GM23338 (cell line): ENCODE results near the gene PNLIP. TPM values are rescaled to one million over a fixed set of nuclear protein-coding genes. Genes with fewer than 3 reads are reported as not detected.

Experiments used
- ATAC-seq: fragments of 200-7000 bp; cut with Tn5 transposase; 3 replicates; pipeline ENCODE4 v1.9.1; 2020
- DNase-seq: peaks from one replicate; pipeline ENCODE4 v3.0.0-alpha.2; 2015; ENCODE audit warnings: low spot score
- H2AFZ ChIP-seq: fragments of 200-600 bp; sonication (generic); 2 replicates; pipeline ENCODE4 v1.8.0; 2016; ENCODE audit warnings: antibody characterized with exemption, mild to moderate bottlenecking, moderate library complexity
- H3F3A ChIP-seq: fragments of 200-600 bp; sonication (generic); replicated peaks from 2 replicates; pipeline ENCODE4 v1.8.0; 2017; ENCODE audit warnings: antibody characterized with exemption, mixed run types, low read depth
- H3K27ac ChIP-seq: fragments of 200-600 bp; sonication (generic); 2 replicates; pipeline ENCODE4 v1.6.1; 2016; ENCODE audit warnings: low read depth
- H3K27me3 ChIP-seq: fragments of 200-600 bp; sonication (generic); 2 replicates; pipeline ENCODE4 v1.8.0; 2016; ENCODE audit warnings: mild to moderate bottlenecking, mixed run types, moderate library complexity; ENCODE audit not compliant: insufficient read depth
- H3K36me3 ChIP-seq: fragments of 200-600 bp; sonication (generic); 2 replicates; pipeline ENCODE4 v1.8.0; 2016; ENCODE audit warnings: mild to moderate bottlenecking; ENCODE audit not compliant: insufficient read depth
- H3K4me1 ChIP-seq: fragments of 200-600 bp; sonication (generic); 2 replicates; pipeline ENCODE4 v1.8.0; 2016; ENCODE audit warnings: mild to moderate bottlenecking, moderate library complexity; ENCODE audit not compliant: insufficient read depth
- H3K4me2 ChIP-seq: fragments of 200-600 bp; sonication (generic); 2 replicates; pipeline ENCODE4 v1.7.1; 2017; ENCODE audit warnings: mixed run types
- H3K4me3 ChIP-seq: fragments of 200-600 bp; sonication (generic); 2 replicates; pipeline ENCODE4 v1.6.1; 2016; ENCODE audit warnings: mixed run types
- H3K79me2 ChIP-seq: fragments of 200-600 bp; sonication (generic); replicated peaks from 2 replicates; pipeline ENCODE4 v1.8.0; 2017; ENCODE audit warnings: mild to moderate bottlenecking; ENCODE audit not compliant: insufficient read depth
- H3K9me2 ChIP-seq: fragments of 200-600 bp; sonication (generic); 2 replicates; pipeline ENCODE4 v1.8.0; 2017; ENCODE audit not compliant: insufficient read depth
- H4K20me1 ChIP-seq: fragments of 200-600 bp; sonication (generic); replicated peaks from 2 replicates; pipeline ENCODE4 v1.8.0; 2017; ENCODE audit warnings: mild to moderate bottlenecking; ENCODE audit not compliant: insufficient read depth
- H3K27ac Mint-ChIP-seq: 2 replicates; pipeline ENCODE4 v1.8.0; 2020; ENCODE audit warnings: inconsistent platforms, mild to moderate bottlenecking, moderate library complexity, mixed read lengths
- H3K27me3 Mint-ChIP-seq: 3 replicates; pipeline ENCODE4 v1.8.0; 2022; ENCODE audit warnings: low read depth, mild to moderate bottlenecking, moderate library complexity, mixed read lengths, inconsistent platforms; ENCODE audit not compliant: insufficient read depth, poor library complexity
- H3K36me3 Mint-ChIP-seq: 3 replicates; pipeline ENCODE4 v1.8.0; 2021; ENCODE audit warnings: low read depth, mild to moderate bottlenecking, inconsistent platforms, moderate library complexity, mixed read lengths
- H3K4me1 Mint-ChIP-seq: 3 replicates; pipeline ENCODE4 v1.8.0; 2020; ENCODE audit warnings: mild to moderate bottlenecking, inconsistent platforms, mixed read lengths
- H3K4me3 Mint-ChIP-seq: 3 replicates; pipeline ENCODE4 v1.8.0; 2021; ENCODE audit warnings: moderate library complexity, mild to moderate bottlenecking, inconsistent platforms, mixed read lengths
- H3K9me3 Mint-ChIP-seq: 3 replicates; pipeline ENCODE4 v1.8.0; 2020; ENCODE audit warnings: moderate library complexity, mild to moderate bottlenecking, inconsistent platforms, mixed read lengths
- CREB1 ChIP-seq: fragments of 250-450 bp; sonication (Bioruptor Pico); IDR thresholded peaks from 2 replicates; pipeline ENCODE4 v1.5.0; 2020; ENCODE audit warnings: low read depth, mild to moderate bottlenecking, moderate library complexity
- CTCF ChIP-seq, 2 experiments: fragments of 200-600 bp in 1 of 2; sonication (generic) in 1 of 2; conservative IDR thresholded peaks; 2 replicates each; pipeline versions ENCODE4 v1.5.1 to v1.6.1; 2016 to 2017; ENCODE audit warnings: antibody characterized with exemption in 2 of 2, low read depth in 2 of 2, mild to moderate bottlenecking in 2 of 2, moderate library complexity in 1 of 2
- ETS1 ChIP-seq: IDR thresholded peaks from 2 replicates; pipeline ENCODE4 v1.6.1; 2016; ENCODE audit warnings: antibody characterized with exemption
- EZH2 ChIP-seq: fragments of 200-600 bp; sonication (generic); IDR thresholded peaks from one replicate; pipeline ENCODE4 v1.8.0; 2017; ENCODE audit warnings: antibody characterized with exemption, mild to moderate bottlenecking, low read depth; ENCODE audit not compliant: unreplicated experiment
- EZH2phosphoT487 ChIP-seq: fragments of 200-600 bp; sonication (generic); IDR thresholded peaks from one replicate; pipeline ENCODE4 v1.8.1; 2018; ENCODE audit warnings: antibody characterized with exemption; ENCODE audit not compliant: unreplicated experiment
- JUNB ChIP-seq: IDR thresholded peaks from one replicate; pipeline ENCODE4 v1.6.1; 2016; ENCODE audit warnings: antibody characterized with exemption; ENCODE audit not compliant: unreplicated experiment
- NANOG ChIP-seq: IDR thresholded peaks from 2 replicates; pipeline ENCODE4 v1.6.1; 2016; ENCODE audit warnings: antibody characterized with exemption, borderline replicate concordance
- POLR2AphosphoS5 ChIP-seq: IDR thresholded peaks from 2 replicates; pipeline ENCODE4 v1.6.1; 2016; ENCODE audit warnings: antibody characterized with exemption, low read depth
- REST ChIP-seq: IDR thresholded peaks from one replicate; pipeline ENCODE4 v1.6.1; 2018; ENCODE audit warnings: antibody characterized with exemption; ENCODE audit not compliant: unreplicated experiment
- STAT1 ChIP-seq: IDR thresholded peaks from one replicate; pipeline ENCODE4 v1.6.1; 2016; ENCODE audit warnings: antibody characterized with exemption; ENCODE audit not compliant: unreplicated experiment
- ZNF114 ChIP-seq: fragments of 250-450 bp; sonication (Bioruptor Pico); IDR thresholded peaks from 2 replicates; pipeline ENCODE4 v1.5.0; 2020; ENCODE audit warnings: mild to moderate bottlenecking, moderate library complexity
- ZNF331 ChIP-seq: fragments of 250-450 bp; sonication (Bioruptor Pico); IDR thresholded peaks from 2 replicates; pipeline ENCODE4 v1.5.0; 2020; ENCODE audit warnings: low read depth, mild to moderate bottlenecking, moderate library complexity
- ZNF462 ChIP-seq: fragments of 250-450 bp; sonication (Bioruptor Pico); IDR thresholded peaks from 2 replicates; pipeline ENCODE4 v1.5.0; 2020; ENCODE audit warnings: mild to moderate bottlenecking, moderate library complexity
- polyA plus RNA-seq: library from polyadenylated mRNA; unstranded; fragments of >200 nt; fragmentation: Nextera tagmentation; extraction: Ambion mirVana; gene quantifications from 2 replicates; pipeline ENCODE4 v1.2.1, GENCODE V29; 2016
- total RNA-seq: library from RNA; depleted of rRNA; stranded (reverse); fragments of >200 nt; shearing (Covaris generic); gene quantifications from 2 replicates; pipeline ENCODE4 v1.2.3, GENCODE V29; 2014

PNLIP gene
- total and polyA plus RNA-seq, 2 experiments from 2014 or later: not detected

- H3F3A ChIP-seq: no peaks in the 10 kb centered on the region
- H2AFZ ChIP-seq: no peak overlapping the region
- no peak overlapping the region for H3K4me3 Mint-ChIP-seq
- peaks cover 15% of the 10 kb centered on the region; the same call in 2 of the 3 replicates for H3K4me1 Mint-ChIP-seq
- no peaks in the 10 kb centered on the region for H3K27me3 ChIP-seq
- peaks cover 10% of the 10 kb centered on the region; the same call in 1 of the 2 replicates for H3K36me3 ChIP-seq
- no peak overlapping the region for H3K27ac Mint-ChIP-seq
- peaks cover 3% of the 10 kb centered on the region for H3K9me2 ChIP-seq
- H3K79me2 ChIP-seq: no peaks in the 10 kb centered on the region
- H3K4me3 ChIP-seq: no peak overlapping the region
- peaks cover 13% of the 10 kb centered on the region; the same call in 1 of the 2 replicates for H3K4me1 ChIP-seq
- peaks cover 20% of the 10 kb centered on the region for H3K9me3 Mint-ChIP-seq
- H3K27me3 Mint-ChIP-seq: peaks cover 1% of the 10 kb centered on the region
- H3K27ac ChIP-seq: no peak overlapping the region
- H3K36me3 Mint-ChIP-seq: no peaks in the 10 kb centered on the region
- no peak overlapping the region for H3K4me2 ChIP-seq
- DNase-seq (no peak), ATAC-seq (no peak)
- H4K20me1 ChIP-seq: no peaks in the 10 kb centered on the region
- no peak for TF ChIP-seq ETS1
- TF ChIP-seq ZNF331 (CRISPR knock-in tag): no peak
- TF ChIP-seq CTCF (conservative IDR thresholded peaks at IDR 0.05; ENCODE audit: low read depth in 2 of 2): no peak
- no peak for TF ChIP-seq EZH2phosphoT487
- TF ChIP-seq ZNF462 (CRISPR knock-in tag): no peak
- no peak for TF ChIP-seq NANOG
- no peak for TF ChIP-seq JUNB
- TF ChIP-seq ZNF114 (CRISPR knock-in tag): no peak
- TF ChIP-seq EZH2: no peak
- TF ChIP-seq CREB1: no peak
- no peak for TF ChIP-seq STAT1
- TF ChIP-seq POLR2AphosphoS5: no peak
- TF ChIP-seq REST: no peak
Measured at GRCh38 chr10:116538456-116538855, 7.3 kb upstream of the PNLIP start.
